ENCODE data around the gene SPX.

The SPX gene

GRCh38 chr12:21542403-21542802, 16.3 kb downstream of the SPX start:
- no peak overlapping the region for H2AFZ ChIP-seq (ENCODE audit: low read depth)
- H3K4me3 ChIP-seq (IDR thresholded peaks at IDR 0.05; ENCODE audit: insufficient read depth, low read depth, low read length) = no peak overlapping the region
- H3K79me2 ChIP-seq (ENCODE audit: insufficient read depth, low read depth) = no peaks in the 10 kb centered on the region
- H3K36me3 ChIP-seq (ENCODE audit: insufficient read depth) = no peaks in the 10 kb centered on the region
- no peaks in the 10 kb centered on the region for H3K27me3 ChIP-seq (ENCODE audit: insufficient read depth, low read depth)
- H3K4me2 ChIP-seq = no peak overlapping the region
- no peak overlapping the region for H3K27ac ChIP-seq
- H4K20me1 ChIP-seq (ENCODE audit: insufficient read depth) = no peaks in the 10 kb centered on the region
- no peaks in the 10 kb centered on the region for H3K4me1 ChIP-seq (ENCODE audit: low read depth, poor library complexity, severe bottlenecking)
- TF ChIP-seq CTCF (conservative IDR thresholded peaks at IDR 0.05; ENCODE audit: low read depth, low read length) = no peak
- H3K9ac ChIP-seq = no peak overlapping the region

- Histone ChIP-seq H3K4me2 (no peak overlapping the region), H2AFZ (ENCODE audit: low read depth) (no peak overlapping the region), H3K9ac (no peak overlapping the region), H3K4me3 (IDR thresholded peaks at IDR 0.05; ENCODE audit: insufficient read depth, low read depth, low read length) (no peak overlapping the region), H3K36me3 (ENCODE audit: insufficient read depth) (no peaks in the 10 kb centered on the region), H3K27ac (no peak overlapping the region), H3K27me3 (ENCODE audit: insufficient read depth, low read depth) (no peaks in the 10 kb centered on the region), H3K79me2 (ENCODE audit: insufficient read depth, low read depth) (no peaks in the 10 kb centered on the region), H4K20me1 (ENCODE audit: insufficient read depth) (no peaks in the 10 kb centered on the region), H3K4me1 (ENCODE audit: low read depth, poor library complexity, severe bottlenecking) (no peaks in the 10 kb centered on the region)
- TF ChIP-seq CTCF (conservative IDR thresholded peaks at IDR 0.05; ENCODE audit: low read depth, low read length) = no peak
Observed at GRCh38 chr12:21543151-21543550, 17.1 kb downstream of the SPX start.

GRCh38 chr12:21545557-21545956, 19.5 kb downstream of the SPX start:
- Histone ChIP-seq H3K4me2 (no peak overlapping the region), H3K4me1 (ENCODE audit: low read depth, poor library complexity, severe bottlenecking) (no peaks in the 10 kb centered on the region)

GRCh38 chr12:21546716-21547115, 20.6 kb downstream of the SPX start:
- Histone ChIP-seq H3K4me2 (no peak overlapping the region), H3K9ac (no peak overlapping the region), H3K4me3 (IDR thresholded peaks at IDR 0.05; ENCODE audit: insufficient read depth, low read depth, low read length) (no peak overlapping the region), H3K27ac (no peak overlapping the region), H4K20me1 (ENCODE audit: insufficient read depth) (no peaks in the 10 kb centered on the region), H3K4me1 (ENCODE audit: low read depth, poor library complexity, severe bottlenecking) (no peaks in the 10 kb centered on the region), H3K27me3 (ENCODE audit: insufficient read depth, low read depth) (no peaks in the 10 kb centered on the region), H3K36me3 (ENCODE audit: insufficient read depth) (no peaks in the 10 kb centered on the region), H2AFZ (ENCODE audit: low read depth) (no peak overlapping the region), H3K79me2 (ENCODE audit: insufficient read depth, low read depth) (no peaks in the 10 kb centered on the region)
- TF ChIP-seq CTCF (conservative IDR thresholded peaks at IDR 0.05; ENCODE audit: low read depth, low read length) = no peak

More at GRCh38 chr12:21545557-21545956, 19.5 kb downstream of the SPX start:
- Histone ChIP-seq H3K36me3 (ENCODE audit: insufficient read depth) (no peaks in the 10 kb centered on the region), H3K4me3 (IDR thresholded peaks at IDR 0.05; ENCODE audit: insufficient read depth, low read depth, low read length) (no peak overlapping the region), H3K9ac (no peak overlapping the region), H4K20me1 (ENCODE audit: insufficient read depth) (no peaks in the 10 kb centered on the region), H3K27ac (no peak overlapping the region), H2AFZ (ENCODE audit: low read depth) (no peak overlapping the region), H3K79me2 (ENCODE audit: insufficient read depth, low read depth) (no peaks in the 10 kb centered on the region), H3K27me3 (ENCODE audit: insufficient read depth, low read depth) (no peaks in the 10 kb centered on the region)
- TF ChIP-seq CTCF (conservative IDR thresholded peaks at IDR 0.05; ENCODE audit: low read depth, low read length) = no peak

Measured in KMS-11 (cell line).